Thyroid gland (tissue), 4 donors: Measurements from ENCODE around the gene TNF.

Experiments
- CTCF ChIP-seq, 6 experiments: fragments of 200-600 bp in 3 of 6; fragments of 450-650 bp in 3 of 6; sonication (generic) in 3 of 6; IDR thresholded peaks; one replicate each; pipeline ENCODE4 v1.5.1; 2016 to 2019; ENCODE audit warnings: antibody characterized with exemption in 6 of 6, mild to moderate bottlenecking in 2 of 6, inconsistent platforms in 1 of 6, moderate library complexity in 1 of 6
- POLR2A ChIP-seq, 2 donors: fragments of 450-650 bp; IDR thresholded peaks; one replicate each; pipeline ENCODE4 v1.6.1; 2017; ENCODE audit warnings: antibody characterized with exemption in 2 of 2, mild to moderate bottlenecking in 2 of 2, moderate library complexity in 1 of 2

- TF ChIP-seq CTCF (IDR thresholded peaks at IDR 0.05) (no peak), POLR2A (IDR thresholded peaks at IDR 0.05) (no peak)
Measured at GRCh38 chr6:31557443-31558317, 17.7 kb upstream of the TNF start.
